Posterior vena cava (tissue), 2 donors: ENCODE measurements around the gene CFAP61. TPM values are rescaled to one million over a fixed set of nuclear protein-coding genes. Genes with fewer than 3 reads are reported as not detected.

ENCODE experiments used
- DNase-seq: peaks from one replicate; pipeline ENCODE4 v3.0.0-alpha.2; 2020; ENCODE audit warnings: low spot score
- intact Hi-C, 2 donors: fragments of 100-400 bp; cut with DNase I; formaldehyde crosslinking; loops; one replicate each; pipeline versions ENCODE4 v1.14.1 to v1.14.2; 2022 to 2023
- total RNA-seq, 2 donors: library from RNA; stranded (reverse); fragmentation: NEBNext Ultra II Directional; extraction: Animal tissue kit (Norgen Biotek cat#: 25700); gene quantifications; one replicate each; pipeline ENCODE4 v1.2.1, GENCODE V29; 2021
- donor health status: DM: yes; HTN: yes; CAD: no.
- donor health status: DM: yes; HTN: yes; CAD: no.

The CFAP61 gene
- total RNA-seq, 2 donors from 2014 or later = 1.2 TPM; not detected in 1

- no peak for DNase-seq
These were observed 224.6 kb downstream of the CFAP61 start for GRCh38 chr20:20276811-20277530.

GRCh38 chr20:20277894-20278335, 225.6 kb downstream of the CFAP61 start:
- DNase-seq = no peak
- intact Hi-C loops = no loop called here

More at GRCh38 chr20:20276811-20277530, 224.6 kb downstream of the CFAP61 start:
- intact Hi-C loops = no loop called here

GRCh38 chr20:20286061-20286460, 233.7 kb downstream of the CFAP61 start:
- DNase-seq = no peak
- intact Hi-C loops = loop anchor here in 1 of 2 donors (10.0 kb wide), 1 partner anchor 811 kb away; no protein-coding TSS in a partner anchor

GRCh38 chr20:20289331-20289730, 237.0 kb downstream of the CFAP61 start:
- intact Hi-C loops = loop anchor here in 1 of 2 donors (10.0 kb wide), 1 partner anchor 815 kb away; no protein-coding TSS in a partner anchor

GRCh38 chr20:20292472-20292871, 240.1 kb downstream of the CFAP61 start:
- DNase-seq = no peak
- intact Hi-C loops = no loop called here

More at GRCh38 chr20:20289331-20289730, 237.0 kb downstream of the CFAP61 start:
- DNase-seq = no peak

- no peak for DNase-seq
- intact Hi-C loops = no loop called here
These were observed 240.8 kb downstream of the CFAP61 start for GRCh38 chr20:20293141-20293540.

- DNase-seq = no peak
These were observed 241.5 kb downstream of the CFAP61 start for GRCh38 chr20:20293691-20294385.

GRCh38 chr20:20295621-20296498, 243.5 kb downstream of the CFAP61 start:
- intact Hi-C loops = no loop called here
- DNase-seq = no peak

More at GRCh38 chr20:20293691-20294385, 241.5 kb downstream of the CFAP61 start:
- intact Hi-C loops = no loop called here

- DNase-seq = no peak
- intact Hi-C loops = no loop called here
These were observed 244.8 kb downstream of the CFAP61 start for GRCh38 chr20:20297181-20297580.

GRCh38 chr20:20297752-20298151, 245.4 kb downstream of the CFAP61 start:
- intact Hi-C loops = no loop called here
- no peak for DNase-seq

- DNase-seq = no peak
- intact Hi-C loops = no loop called here
These were observed 247.6 kb downstream of the CFAP61 start for GRCh38 chr20:20299904-20300303.

GRCh38 chr20:20303320-20303719, 251.0 kb downstream of the CFAP61 start:
- intact Hi-C loops = no loop called here
- no peak for DNase-seq

- intact Hi-C loops = no loop called here
- DNase-seq = no peak
These were observed 251.4 kb downstream of the CFAP61 start for GRCh38 chr20:20303742-20304141.

GRCh38 chr20:20304942-20305341, 252.6 kb downstream of the CFAP61 start:
- intact Hi-C loops = no loop called here
- DNase-seq = no peak

- DNase-seq = no peak
- intact Hi-C loops = no loop called here
These were observed 260.2 kb downstream of the CFAP61 start for GRCh38 chr20:20312562-20312961.

- intact Hi-C loops = no loop called here
These were observed 264.9 kb downstream of the CFAP61 start for GRCh38 chr20:20317195-20317594.

GRCh38 chr20:20317621-20318364, 265.5 kb downstream of the CFAP61 start:
- intact Hi-C loops = no loop called here
- no peak for DNase-seq

More at GRCh38 chr20:20317195-20317594, 264.9 kb downstream of the CFAP61 start:
- no peak for DNase-seq

- DNase-seq = no peak
- intact Hi-C loops = no loop called here
These were observed 266.2 kb downstream of the CFAP61 start for GRCh38 chr20:20318365-20319161.
